Activated naive CD4-positive, alpha-beta T cell treated with anti-CD3 and anti-CD28 coated beads, Interleukin-2, amount 50 U/mL, for 16 hours (primary cell): Measurements from ENCODE around the gene WASHC4.

Experiments used
- DNase-seq: peaks from one replicate; pipeline ENCODE4 v3.0.0-alpha.2; 2020

Gene WASHC4

DNA sequence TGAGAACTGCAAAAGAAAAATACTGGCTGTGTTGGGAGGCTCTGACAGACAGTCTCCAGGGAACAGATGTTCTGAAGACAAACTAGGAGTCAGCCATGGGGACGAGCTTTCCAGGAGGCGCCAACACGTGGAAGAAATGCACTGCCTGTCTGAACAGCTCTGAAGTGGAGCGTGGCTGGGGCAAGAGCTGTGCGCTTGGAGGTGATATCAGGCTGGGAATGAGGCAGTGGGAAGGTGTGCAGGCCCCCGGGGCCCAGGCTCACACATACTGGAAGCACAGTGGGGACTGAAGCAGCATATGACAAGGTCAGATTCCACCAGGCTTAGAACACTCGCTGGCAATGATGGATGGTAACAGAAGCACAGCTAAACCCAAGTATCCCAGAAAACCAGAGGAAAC is 110.9 kb downstream of the WASHC4 start:
- DNase-seq: no peak
